Left ventricle myocardium inferior (tissue), 1 donor: ENCODE results near the gene ATP5ME. TPM values are rescaled to one million over a fixed set of nuclear protein-coding genes. Genes with fewer than 3 reads are reported as not detected.
A peak's percentile ranks its signal among the peaks of the same experiment; 100 is the strongest.

Source experiments
- DNase-seq: peaks from one replicate; pipeline ENCODE4 v3.0.0-alpha.2; 2020
- H3K27ac ChIP-seq: fragments of 200-600 bp; replicated peaks from 2 replicates; pipeline ENCODE4 v1.8.0; 2021
- H3K27me3 ChIP-seq: fragments of 200-600 bp; 2 replicates; pipeline ENCODE4 v1.8.0; 2021; ENCODE audit warnings: low read depth
- H3K36me3 ChIP-seq: fragments of 200-600 bp; 2 replicates; pipeline ENCODE4 v1.8.0; 2021
- H3K4me1 ChIP-seq: fragments of 200-600 bp; 2 replicates; pipeline ENCODE4 v1.8.0; 2021
- H3K4me3 ChIP-seq: fragments of 200-600 bp; 2 replicates; pipeline ENCODE4 v1.8.0; 2021; ENCODE audit warnings: mild to moderate bottlenecking, moderate library complexity
- H3K9me3 ChIP-seq: fragments of 200-600 bp; replicated peaks from 2 replicates; pipeline ENCODE4 v1.8.0; 2021
- intact Hi-C: fragments of 100-400 bp; cut with micrococcal nuclease; formaldehyde crosslinking; loops from one replicate; pipeline ENCODE4 v1.11.0; 2022
- total RNA-seq: library from RNA; stranded (reverse); fragmentation: NEBNext Ultra II Directional; extraction: Animal tissue kit (Norgen Biotek cat#: 25700); gene quantifications from one replicate; pipeline ENCODE4 v1.2.1, GENCODE V29; 2021
- TF ChIP-seq, protein P1 (sequence below): fragments of 200-600 bp; IDR thresholded peaks from 2 replicates; pipeline ENCODE4 v1.8.0; 2021; ENCODE audit warnings: antibody characterized with exemption, mild to moderate bottlenecking, borderline replicate concordance
- donor health status: DM: no; HTN: yes; CAD: no; lungs with severe emphysema.

The ATP5ME gene
- total RNA-seq, 1 donor from 2014 or later = 914 TPM

DNA sequence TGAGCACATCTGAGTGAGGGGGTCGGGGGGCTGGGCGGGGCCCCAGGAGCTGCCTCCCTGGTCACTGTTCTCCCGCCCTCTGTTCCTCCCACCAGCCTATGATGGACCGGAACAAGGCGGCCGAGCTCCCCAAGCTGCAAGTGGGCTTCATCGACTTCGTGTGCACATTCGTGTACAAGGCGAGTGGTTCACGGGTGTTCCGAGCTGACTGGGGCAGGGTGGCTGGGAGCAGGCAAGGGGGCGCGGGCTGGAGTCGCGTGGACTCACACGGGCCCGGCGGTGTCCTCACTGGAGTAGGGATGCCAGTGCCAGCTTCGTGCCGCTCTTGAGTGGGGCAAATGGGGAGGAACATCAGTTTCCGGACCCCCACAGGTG lies 7.7 kb downstream of the ATP5ME start:
- Histone ChIP-seq H3K27me3 (peaks cover 21% of the 10 kb centered on the region), H3K9me3 (no peaks in the 10 kb centered on the region), H3K4me3 (no peak overlapping the region), H3K4me1 (peaks cover 14% of the 10 kb centered on the region), H3K27ac (no peak overlapping the region), H3K36me3 (peaks cover 10% of the 10 kb centered on the region)
- intact Hi-C loops = no loop called here
- TF ChIP-seq, protein P1, sequence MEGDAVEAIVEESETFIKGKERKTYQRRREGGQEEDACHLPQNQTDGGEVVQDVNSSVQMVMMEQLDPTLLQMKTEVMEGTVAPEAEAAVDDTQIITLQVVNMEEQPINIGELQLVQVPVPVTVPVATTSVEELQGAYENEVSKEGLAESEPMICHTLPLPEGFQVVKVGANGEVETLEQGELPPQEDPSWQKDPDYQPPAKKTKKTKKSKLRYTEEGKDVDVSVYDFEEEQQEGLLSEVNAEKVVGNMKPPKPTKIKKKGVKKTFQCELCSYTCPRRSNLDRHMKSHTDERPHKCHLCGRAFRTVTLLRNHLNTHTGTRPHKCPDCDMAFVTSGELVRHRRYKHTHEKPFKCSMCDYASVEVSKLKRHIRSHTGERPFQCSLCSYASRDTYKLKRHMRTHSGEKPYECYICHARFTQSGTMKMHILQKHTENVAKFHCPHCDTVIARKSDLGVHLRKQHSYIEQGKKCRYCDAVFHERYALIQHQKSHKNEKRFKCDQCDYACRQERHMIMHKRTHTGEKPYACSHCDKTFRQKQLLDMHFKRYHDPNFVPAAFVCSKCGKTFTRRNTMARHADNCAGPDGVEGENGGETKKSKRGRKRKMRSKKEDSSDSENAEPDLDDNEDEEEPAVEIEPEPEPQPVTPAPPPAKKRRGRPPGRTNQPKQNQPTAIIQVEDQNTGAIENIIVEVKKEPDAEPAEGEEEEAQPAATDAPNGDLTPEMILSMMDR = no peak
- no peak for DNase-seq

DNA sequence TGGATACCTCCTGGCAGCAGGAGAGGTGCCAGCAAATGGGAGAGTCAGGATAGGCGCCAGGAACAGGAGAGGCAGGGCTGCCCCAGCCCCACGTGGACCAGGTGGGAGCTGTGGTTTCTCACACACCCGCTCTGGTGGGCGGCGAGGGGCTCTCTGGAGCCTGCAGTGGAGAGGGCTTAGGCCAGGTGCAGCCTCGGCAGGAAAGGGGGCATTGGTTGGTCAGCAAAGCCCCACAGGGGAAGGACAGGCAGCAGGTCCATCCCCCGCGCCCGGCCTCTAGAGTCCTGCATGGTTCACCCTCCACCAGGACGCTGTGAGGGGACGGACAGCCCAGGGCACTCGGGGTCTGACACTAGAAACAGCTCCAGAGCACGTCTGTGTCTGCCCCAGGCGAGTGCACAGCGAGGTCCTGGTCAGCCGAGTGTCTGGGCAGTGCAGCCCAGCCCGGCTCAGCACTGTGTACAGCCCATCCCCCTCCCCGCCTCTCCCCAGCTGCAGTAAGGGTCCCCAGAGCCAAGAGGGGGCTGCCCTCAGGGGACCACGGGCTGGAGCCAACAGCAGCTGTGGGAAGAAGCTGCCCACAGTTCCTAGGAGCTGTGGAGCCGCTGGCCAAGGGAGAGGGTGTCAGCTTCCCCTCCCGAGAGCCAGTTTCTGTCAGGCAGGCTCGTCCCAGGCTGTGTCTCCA lies 8.2 kb downstream of the ATP5ME start:
- intact Hi-C loops = no loop called here
- no peak for DNase-seq
- Histone ChIP-seq H3K27me3 (peaks cover 21% of the 10 kb centered on the region), H3K27ac (no peak overlapping the region), H3K4me1 (peaks cover 14% of the 10 kb centered on the region), H3K9me3 (no peaks in the 10 kb centered on the region), H3K36me3 (peaks cover 4% of the 10 kb centered on the region), H3K4me3 (no peak overlapping the region)
- TF ChIP-seq, protein P1 = no peak

DNA sequence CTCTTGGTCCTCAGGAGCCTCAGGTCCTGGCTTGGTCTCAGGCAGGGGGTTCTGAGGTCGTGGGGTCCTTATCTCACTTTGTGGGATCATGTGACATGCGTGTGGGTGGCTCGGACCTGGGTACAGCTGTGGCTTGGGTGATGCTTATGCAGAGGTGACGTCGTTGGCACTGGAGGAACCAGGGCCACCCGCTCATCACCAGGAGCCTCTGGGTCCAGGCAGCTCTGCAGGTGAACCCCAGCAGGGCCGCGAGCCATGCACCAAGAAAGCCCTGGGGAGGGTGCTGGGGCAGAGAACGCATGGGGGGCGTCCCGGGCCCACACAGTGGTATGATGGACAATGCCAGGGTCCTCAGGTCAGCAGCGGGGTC lies 8.7 kb downstream of the ATP5ME start:
- no peak for DNase-seq

DNA sequence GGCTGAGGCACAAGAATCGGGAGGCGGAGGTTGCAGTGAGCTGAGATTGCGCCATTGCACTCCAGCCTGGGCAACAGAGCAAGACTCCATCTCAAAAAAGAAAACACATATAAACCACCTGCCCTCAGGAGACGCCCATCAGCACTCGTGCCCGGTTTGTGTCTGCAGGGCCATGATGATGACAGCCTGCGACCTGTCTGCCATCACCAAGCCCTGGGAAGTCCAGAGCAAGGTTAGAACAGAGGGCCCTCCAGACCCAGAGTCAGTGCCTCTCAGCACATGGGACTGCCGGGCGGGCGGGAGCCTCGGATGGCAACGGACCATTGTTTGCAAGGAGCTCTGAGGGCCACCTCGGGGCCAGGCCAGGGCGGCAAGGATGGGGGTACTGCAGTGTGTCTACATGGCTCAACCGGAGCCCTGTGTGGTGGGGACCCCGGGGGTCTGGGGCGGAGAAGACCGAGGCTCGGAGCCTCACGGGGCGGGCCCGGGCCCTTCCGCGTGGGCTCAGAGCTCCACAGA lies 9.3 kb downstream of the ATP5ME start:
- no peaks in the 10 kb centered on the region for H3K36me3 ChIP-seq
- TF ChIP-seq, protein P1 = no peak
- peaks cover 14% of the 10 kb centered on the region for H3K4me1 ChIP-seq
- intact Hi-C loops = no loop called here
- DNase-seq = no peak
- peaks cover 21% of the 10 kb centered on the region for H3K27me3 ChIP-seq
- H3K27ac ChIP-seq = no peak overlapping the region
- no peak overlapping the region for H3K4me3 ChIP-seq
- H3K9me3 ChIP-seq = no peaks in the 10 kb centered on the region

More for the DNA sequence above, 8.7 kb downstream of the ATP5ME start:
- intact Hi-C loops = no loop called here
- Histone ChIP-seq H3K9me3 (no peaks in the 10 kb centered on the region), H3K27ac (no peak overlapping the region), H3K36me3 (no peaks in the 10 kb centered on the region), H3K4me3 (no peak overlapping the region), H3K4me1 (peaks cover 14% of the 10 kb centered on the region), H3K27me3 (peaks cover 21% of the 10 kb centered on the region)
- TF ChIP-seq, protein P1 = no peak

DNA sequence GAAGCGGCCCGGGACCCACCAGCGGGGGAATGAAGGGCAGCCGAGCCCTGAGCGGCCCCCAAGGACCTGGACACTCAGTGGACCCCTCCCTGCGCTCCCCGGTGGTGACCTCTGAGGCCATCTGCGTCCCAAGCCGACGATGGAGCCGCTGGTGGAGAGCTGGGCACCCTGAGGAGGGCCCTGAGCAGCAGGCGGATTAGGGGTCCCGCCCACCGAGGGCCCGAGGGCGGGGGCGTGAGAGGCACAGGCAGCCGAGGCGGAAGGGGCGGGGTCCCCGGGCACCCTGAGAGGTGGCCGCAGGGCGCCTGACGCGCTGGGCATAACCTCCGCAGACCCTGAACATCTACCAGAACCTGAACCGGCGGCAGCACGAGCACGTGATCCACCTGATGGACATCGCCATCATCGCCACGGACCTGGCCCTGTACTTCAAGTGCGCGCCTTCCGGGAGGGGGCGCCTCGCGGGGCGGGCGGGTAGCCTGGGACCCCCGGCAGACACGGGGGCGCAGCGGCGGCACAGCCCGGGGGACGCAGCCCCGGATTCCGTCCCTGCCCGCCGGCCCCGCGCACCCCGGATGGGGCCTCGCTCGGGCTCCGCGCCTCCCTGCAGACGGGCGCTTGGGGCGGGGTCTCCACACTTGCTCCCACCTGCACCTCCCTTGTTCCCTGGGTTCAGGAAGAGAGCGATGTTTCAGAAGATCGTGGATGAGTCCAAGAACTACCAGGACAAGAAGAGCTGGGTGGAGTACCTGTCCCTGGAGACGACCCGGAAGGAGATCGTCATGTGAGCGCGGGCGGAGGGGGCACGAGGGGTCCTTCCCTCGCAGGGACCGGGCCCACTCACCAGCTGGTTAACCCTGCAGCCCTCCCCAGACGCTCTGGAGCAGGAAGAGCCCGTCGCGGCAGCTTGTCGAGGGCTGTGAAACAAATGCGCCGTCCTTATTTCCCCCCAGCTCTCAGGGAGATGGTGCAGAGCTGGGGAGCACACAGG lies 10.3 kb downstream of the ATP5ME start:
- TF ChIP-seq, protein P1 = no peak
- intact Hi-C loops = no loop called here
- H3K4me3 ChIP-seq = peak overlapping the region; percentile 72
- H3K36me3 ChIP-seq = no peaks in the 10 kb centered on the region
- DNase-seq = peak; percentile 54
- H3K27ac ChIP-seq = no peak overlapping the region
- H3K27me3 ChIP-seq = peaks cover 21% of the 10 kb centered on the region
- H3K4me1 ChIP-seq = peaks cover 14% of the 10 kb centered on the region
- H3K9me3 ChIP-seq = no peaks in the 10 kb centered on the region
